ENCODE results near the gene RCOR1. TPM values are rescaled to one million over a fixed set of nuclear protein-coding genes. Genes with fewer than 3 reads are reported as not detected.

RCOR1 gene
- polyA plus RNA-seq, 2 of the 4 experiments (the other 2 are of a cell fraction) = 17.7 to 24.7 TPM

DNA sequence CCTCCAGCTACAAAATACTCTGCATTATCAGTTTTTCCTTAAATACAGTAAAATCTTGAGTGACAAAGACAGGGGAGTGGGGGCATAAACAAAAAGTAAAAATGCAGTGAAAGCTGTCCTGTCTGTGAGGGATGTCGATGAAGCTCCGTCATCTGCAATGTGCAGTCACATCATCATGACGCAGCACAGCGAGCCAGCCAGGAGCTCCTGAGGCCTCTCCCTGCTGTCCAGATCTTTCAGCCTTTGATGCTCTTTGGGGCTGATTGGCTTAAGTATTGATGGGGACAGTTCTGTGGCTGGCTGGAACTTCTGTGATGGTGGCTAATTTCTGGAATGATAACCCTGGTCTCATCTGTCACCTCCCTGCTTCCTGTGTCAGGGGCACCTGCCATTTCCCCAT is 130.2 kb downstream of the RCOR1 start:
- Histone ChIP-seq H3K4me2 (no peak overlapping the region), H3K27ac (no peak overlapping the region), H3K4me1 (no peaks in the 10 kb centered on the region), H3K9me3 (no peaks in the 10 kb centered on the region), H3K4me3 (no peak overlapping the region)
- DNase-seq (ENCODE audit: low read depth in 1 of 2, low spot score in 1 of 2) (no peak), FAIRE-seq (no peak), ATAC-seq (no peak)
- CTCF ChIA-PET = interaction anchor here (0.6 to 1.4 kb wide), 3 partner anchors 9 to 874 kb away, joined by 3 to 4 read pairs (median 4); no protein-coding TSS in a partner anchor
- POLR2A ChIA-PET = no interaction called here
- no peak for TF ChIP-seq TFCP2L1 (CRISPR knock-in tag; IDR thresholded peaks at IDR 0.05)
- no peak for TF ChIP-seq HDAC2 (IDR thresholded peaks at IDR 0.05)
- TF ChIP-seq SMC3 (IDR thresholded peaks at IDR 0.05) = no peak
- TF ChIP-seq CHD4 (IDR thresholded peaks at IDR 0.05; ENCODE audit: borderline replicate concordance) = no peak
- TF ChIP-seq RNF2 (IDR thresholded peaks at IDR 0.05; ENCODE audit: borderline replicate concordance, low read depth) = no peak
- WGBS (ENCODE audit: missing lambda C conversion rate) = 95% methylated on average over 4 of the region's 4 CpGs

DNA sequence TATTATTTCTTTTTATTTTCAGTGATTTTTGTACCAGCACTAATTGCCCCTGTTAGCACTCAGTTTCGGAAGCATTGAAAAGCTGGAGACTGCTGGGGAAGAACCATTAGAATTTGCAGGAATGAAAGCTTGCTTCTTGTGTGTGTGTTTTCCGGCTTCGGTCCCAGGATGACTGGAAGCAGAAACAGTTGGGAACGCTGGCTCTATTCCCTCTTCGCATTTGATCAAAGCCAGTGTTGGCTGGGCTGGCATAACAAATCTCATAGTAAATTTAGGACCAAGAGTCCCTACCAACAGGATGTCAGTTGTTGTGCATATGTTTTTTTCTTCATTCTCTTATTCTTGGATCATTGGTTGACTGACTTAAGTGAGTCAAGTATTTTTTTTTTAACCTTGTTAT is 131.2 kb downstream of the RCOR1 start:
- 98% methylated on average over 5 of the region's 5 CpGs for WGBS (ENCODE audit: missing lambda C conversion rate)
- DNase-seq (ENCODE audit: low read depth in 1 of 2, low spot score in 1 of 2) (no peak), FAIRE-seq (no peak), ATAC-seq (no peak)
- H3K4me2 ChIP-seq = no peak overlapping the region
- no peaks in the 10 kb centered on the region for H3K4me1 ChIP-seq
- H3K9me3 ChIP-seq = no peaks in the 10 kb centered on the region
- CTCF ChIA-PET = interaction anchor here (1.4 to 2.7 kb wide), 2 partner anchors 29 kb away, joined by 4 to 14 read pairs; no protein-coding TSS in a partner anchor
- POLR2A ChIA-PET = no interaction called here
- no peak overlapping the region for H3K4me3 ChIP-seq
- no peak for TF ChIP-seq RCOR1 (IDR thresholded peaks at IDR 0.05; ENCODE audit: low read depth, low read length)
- TF ChIP-seq CBX2 (IDR thresholded peaks at IDR 0.05; ENCODE audit: borderline replicate concordance, low read depth) = no peak
- no peak for TF ChIP-seq ESRRA (IDR thresholded peaks at IDR 0.05; ENCODE audit: borderline replicate concordance, low read length)
- TF ChIP-seq, protein P1, sequence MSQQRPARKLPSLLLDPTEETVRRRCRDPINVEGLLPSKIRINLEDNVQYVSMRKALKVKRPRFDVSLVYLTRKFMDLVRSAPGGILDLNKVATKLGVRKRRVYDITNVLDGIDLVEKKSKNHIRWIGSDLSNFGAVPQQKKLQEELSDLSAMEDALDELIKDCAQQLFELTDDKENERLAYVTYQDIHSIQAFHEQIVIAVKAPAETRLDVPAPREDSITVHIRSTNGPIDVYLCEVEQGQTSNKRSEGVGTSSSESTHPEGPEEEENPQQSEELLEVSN (IDR thresholded peaks at IDR 0.05; ENCODE audit: borderline replicate concordance, low read depth) = no peak
- TF ChIP-seq EP300 (IDR thresholded peaks at IDR 0.05) = no peak
- TF ChIP-seq TP53 (CRISPR knock-in tag; IDR thresholded peaks at IDR 0.05) = no peak
- no peak for TF ChIP-seq MAFK (IDR thresholded peaks at IDR 0.05; ENCODE audit: partially characterized antibody)
- TF ChIP-seq JUN (IDR thresholded peaks at IDR 0.05) = no peak
- no peak for TF ChIP-seq KDM5A (IDR thresholded peaks at IDR 0.05)
- TF ChIP-seq NFE2L2 (conservative IDR thresholded peaks at IDR 0.05; ENCODE audit: low read length) = no peak
- TF ChIP-seq RFX5 (IDR thresholded peaks at IDR 0.05) = no peak
- TF ChIP-seq ZFP36 (IDR thresholded peaks at IDR 0.05; ENCODE audit: borderline replicate concordance, partially characterized antibody) = no peak
- no peak for TF ChIP-seq POLR2AphosphoS2 (conservative IDR thresholded peaks at IDR 0.05; ENCODE audit: low read length)
- no peak for TF ChIP-seq EHMT2 (IDR thresholded peaks at IDR 0.05; ENCODE audit: low read depth)
- no peak for TF ChIP-seq ZSCAN20 (CRISPR knock-in tag; IDR thresholded peaks at IDR 0.05)
- no peak overlapping the region for H3K27ac ChIP-seq

DNA sequence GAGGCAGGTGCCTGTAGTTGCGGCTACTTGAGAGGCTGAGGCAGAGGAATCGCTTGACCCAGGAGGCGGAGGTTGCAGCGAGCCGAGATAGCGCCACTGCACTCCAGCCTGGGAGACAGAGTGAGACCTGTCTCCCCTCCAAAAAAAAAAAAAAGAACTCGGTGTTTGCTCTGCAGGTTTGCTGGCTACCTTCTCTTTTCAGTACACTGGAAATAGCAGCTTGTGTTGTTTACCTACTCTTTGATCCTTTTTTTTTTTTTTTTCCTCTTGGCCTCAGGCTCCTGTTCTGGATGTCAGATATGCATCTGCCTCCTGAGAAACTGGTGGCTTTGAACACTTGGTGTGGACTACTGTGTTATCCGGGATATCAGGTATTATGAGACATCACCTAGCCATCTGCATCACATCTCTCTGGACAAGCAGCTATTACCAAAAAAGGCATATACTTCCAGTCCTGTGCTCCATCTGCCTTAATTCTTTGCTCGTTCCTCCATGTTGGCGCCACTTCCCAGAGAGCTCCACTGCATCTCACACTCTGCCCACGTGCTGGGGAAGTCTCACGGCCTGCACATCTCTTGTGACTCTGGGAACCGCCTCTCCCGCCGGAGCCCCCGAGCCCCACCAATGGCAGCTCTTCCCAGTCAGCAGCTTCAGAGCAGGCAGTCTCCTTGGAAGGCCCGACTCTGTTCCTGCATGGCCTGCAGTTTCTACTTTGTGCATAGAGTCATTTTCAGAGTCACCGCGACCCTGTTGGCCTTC is 133.9 kb downstream of the RCOR1 start:
- no peak overlapping the region for H3K4me3 ChIP-seq
- no peak overlapping the region for H3K4me2 ChIP-seq
- FAIRE-seq = no peak
- no peak overlapping the region for H3K27ac ChIP-seq
- ChIA-PET POLR2A (no interaction called here), CTCF (interaction anchor here (0.6 to 2.7 kb wide), 4 partner anchors 21 to 202 kb away, joined by 3 to 14 read pairs (median 6); no protein-coding TSS in a partner anchor)
- WGBS (ENCODE audit: missing lambda C conversion rate) = 93% methylated on average over 19 of the region's 19 CpGs
- H3K4me1 ChIP-seq = no peaks in the 10 kb centered on the region
- ATAC-seq = no peak
- no peak for DNase-seq (ENCODE audit: low read depth in 1 of 2, low spot score in 1 of 2)
- no peaks in the 10 kb centered on the region for H3K9me3 ChIP-seq
- TF ChIP-seq JUNB (IDR thresholded peaks at IDR 0.05) (no peak), TFCP2L1 (CRISPR knock-in tag; IDR thresholded peaks at IDR 0.05) (no peak), FOSB (CRISPR knock-in tag; IDR thresholded peaks at IDR 0.05) (no peak), GATA3 (IDR thresholded peaks at IDR 0.05; ENCODE audit: borderline replicate concordance) (no peak), MAFK (IDR thresholded peaks at IDR 0.05; ENCODE audit: partially characterized antibody) (no peak), ZC3H11A (IDR thresholded peaks at IDR 0.05) (no peak), BHLHE40 (IDR thresholded peaks at IDR 0.05; ENCODE audit: low read depth, low read length) (no peak), TP53 (CRISPR knock-in tag; IDR thresholded peaks at IDR 0.05) (no peak), KDM5A (IDR thresholded peaks at IDR 0.05) (no peak), ESRRA (IDR thresholded peaks at IDR 0.05; ENCODE audit: borderline replicate concordance, low read length) (no peak), JUN (IDR thresholded peaks at IDR 0.05) (no peak), POLR2A (IDR thresholded peaks at IDR 0.05; ENCODE audit: low read length) (no peak), MAZ (IDR thresholded peaks at IDR 0.05; ENCODE audit: borderline replicate concordance, low read depth, low read length) (no peak), HEYL (CRISPR knock-in tag; IDR thresholded peaks at IDR 0.05) (no peak)
- TF ChIP-seq, protein P2, sequence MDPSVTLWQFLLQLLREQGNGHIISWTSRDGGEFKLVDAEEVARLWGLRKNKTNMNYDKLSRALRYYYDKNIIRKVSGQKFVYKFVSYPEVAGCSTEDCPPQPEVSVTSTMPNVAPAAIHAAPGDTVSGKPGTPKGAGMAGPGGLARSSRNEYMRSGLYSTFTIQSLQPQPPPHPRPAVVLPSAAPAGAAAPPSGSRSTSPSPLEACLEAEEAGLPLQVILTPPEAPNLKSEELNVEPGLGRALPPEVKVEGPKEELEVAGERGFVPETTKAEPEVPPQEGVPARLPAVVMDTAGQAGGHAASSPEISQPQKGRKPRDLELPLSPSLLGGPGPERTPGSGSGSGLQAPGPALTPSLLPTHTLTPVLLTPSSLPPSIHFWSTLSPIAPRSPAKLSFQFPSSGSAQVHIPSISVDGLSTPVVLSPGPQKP (IDR thresholded peaks at IDR 0.05; ENCODE audit: low read depth, low read length) = no peak
- TF ChIP-seq, protein P3, sequence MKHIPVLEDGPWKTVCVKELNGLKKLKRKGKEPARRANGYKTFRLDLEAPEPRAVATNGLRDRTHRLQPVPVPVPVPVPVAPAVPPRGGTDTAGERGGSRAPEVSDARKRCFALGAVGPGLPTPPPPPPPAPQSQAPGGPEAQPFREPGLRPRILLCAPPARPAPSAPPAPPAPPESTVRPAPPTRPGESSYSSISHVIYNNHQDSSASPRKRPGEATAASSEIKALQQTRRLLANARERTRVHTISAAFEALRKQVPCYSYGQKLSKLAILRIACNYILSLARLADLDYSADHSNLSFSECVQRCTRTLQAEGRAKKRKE (CRISPR knock-in tag; IDR thresholded peaks at IDR 0.05; ENCODE audit: low read depth) = no peak
- TF ChIP-seq, protein P4, sequence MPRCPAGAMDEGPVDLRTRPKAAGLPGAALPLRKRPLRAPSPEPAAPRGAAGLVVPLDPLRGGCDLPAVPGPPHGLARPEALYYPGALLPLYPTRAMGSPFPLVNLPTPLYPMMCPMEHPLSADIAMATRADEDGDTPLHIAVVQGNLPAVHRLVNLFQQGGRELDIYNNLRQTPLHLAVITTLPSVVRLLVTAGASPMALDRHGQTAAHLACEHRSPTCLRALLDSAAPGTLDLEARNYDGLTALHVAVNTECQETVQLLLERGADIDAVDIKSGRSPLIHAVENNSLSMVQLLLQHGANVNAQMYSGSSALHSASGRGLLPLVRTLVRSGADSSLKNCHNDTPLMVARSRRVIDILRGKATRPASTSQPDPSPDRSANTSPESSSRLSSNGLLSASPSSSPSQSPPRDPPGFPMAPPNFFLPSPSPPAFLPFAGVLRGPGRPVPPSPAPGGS (IDR thresholded peaks at IDR 0.05) = no peak
- TF ChIP-seq, protein P1 (IDR thresholded peaks at IDR 0.05; ENCODE audit: borderline replicate concordance, low read depth) = no peak

Measured in A549 (cell line).